Endometrial microvascular endothelial cells (primary cell): ENCODE data around the gene TMEM134. TPM values are rescaled to one million over a fixed set of nuclear protein-coding genes. Genes with fewer than 3 reads are reported as not detected.

Experiments used
- in situ Hi-C: cut with HindIII; loops from 2 replicates; pipeline ENCODE4 v1.10.0; 2017; ENCODE audit warnings: low sequenced_read_pairs, low pct_unique_long_range_greater_than_20kb; ENCODE audit errors: inconsistent ontology term
- total RNA-seq: library from RNA; depleted of rRNA; stranded (reverse); fragments of >200 nt; gene quantifications from one replicate; pipeline ENCODE4 v1.2.3, GENCODE V29; 2015; ENCODE audit errors: inconsistent ontology term

The TMEM134 gene
- total RNA-seq, 1 donor from 2014 or later: 39.0 TPM

DNA sequence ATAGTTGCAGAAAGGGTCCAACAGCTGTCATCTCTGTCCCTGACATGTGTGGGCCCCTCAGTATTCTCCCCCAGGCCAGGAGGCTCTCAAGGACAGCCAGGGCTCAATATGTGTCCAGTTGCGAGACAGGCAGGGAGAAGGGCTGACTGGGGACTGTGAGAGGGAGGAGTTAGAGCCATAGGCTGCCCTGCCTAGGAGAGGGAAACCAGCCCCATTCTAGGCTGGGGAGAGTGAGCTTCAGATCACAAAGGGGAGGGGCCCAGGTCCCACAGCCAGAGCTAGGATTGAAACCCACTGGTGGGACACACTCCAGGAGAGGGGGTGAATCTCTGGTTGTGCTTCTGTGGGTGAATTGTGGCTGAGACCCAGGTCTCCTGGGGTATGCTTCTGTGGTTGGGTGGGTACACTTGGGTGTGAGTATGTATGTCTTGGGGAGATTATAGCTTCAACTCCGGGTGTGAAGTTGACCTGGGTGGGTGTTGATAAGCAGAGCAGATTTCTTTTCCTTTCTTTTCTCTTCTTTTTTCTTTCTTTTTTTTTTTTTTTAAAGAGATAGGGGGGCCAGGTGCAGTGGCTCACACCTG lies 55.7 kb downstream of the TMEM134 start:
- in situ Hi-C loops: no loop called here

DNA sequence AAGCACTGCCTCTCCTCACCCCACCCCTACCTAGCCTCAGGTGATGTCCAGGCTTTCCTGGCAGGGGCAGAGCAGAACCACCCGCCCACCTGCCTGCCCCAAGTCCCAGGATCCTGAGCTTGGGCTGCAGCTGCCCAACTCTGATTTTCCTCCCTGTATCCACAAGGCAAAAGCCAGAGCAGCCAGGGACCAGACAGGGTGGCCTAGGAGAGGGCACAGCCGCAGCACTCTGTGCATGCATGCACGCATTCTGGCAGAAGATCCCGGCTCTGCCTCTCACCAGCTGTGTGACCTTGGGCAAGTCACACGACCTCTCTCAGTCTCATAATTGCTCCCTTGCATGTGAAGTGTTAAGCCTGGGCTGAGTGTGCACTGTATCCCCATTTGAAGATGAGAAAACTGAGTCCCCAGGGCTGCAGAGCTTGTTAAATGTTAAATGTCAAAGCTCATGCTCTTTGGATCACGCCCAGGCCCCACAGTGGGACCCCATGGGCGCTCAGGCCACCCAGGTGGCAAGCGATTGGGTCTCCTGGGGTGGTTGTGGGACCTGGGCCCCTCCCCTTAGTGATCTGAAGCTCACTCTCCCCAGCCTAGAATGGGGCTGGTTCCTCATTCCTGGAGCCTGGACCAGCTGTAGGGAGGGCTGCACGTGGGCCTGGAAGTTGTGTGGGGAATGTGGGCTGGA lies 56.4 kb downstream of the TMEM134 start:
- in situ Hi-C loops: no loop called here

DNA sequence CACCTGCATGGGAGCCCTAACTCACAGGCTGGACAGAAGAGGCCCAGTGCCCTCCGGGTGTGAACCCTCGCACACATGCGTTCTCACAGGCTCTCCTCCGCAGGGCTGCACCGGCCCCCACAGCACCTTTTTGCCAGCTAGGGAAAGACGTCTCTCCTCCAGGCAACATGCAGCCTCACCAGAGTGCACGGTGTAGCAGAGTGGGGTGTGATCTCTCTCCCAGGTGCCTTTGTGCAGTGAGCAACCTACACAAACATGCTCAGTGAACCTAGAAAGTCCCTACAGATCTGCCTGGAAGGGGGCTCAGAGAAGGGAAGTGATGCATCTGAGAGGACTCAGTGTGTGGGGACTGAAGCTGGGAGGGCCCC lies 57.3 kb downstream of the TMEM134 start:
- in situ Hi-C loops: no loop called here

Other genes with a start within 250 kb of the TMEM134 start
- gene GRK2, start 202.8 kb downstream of the TMEM134 start, total RNA-seq: 70.4 TPM
- gene ANKRD13D, start 179.9 kb downstream of the TMEM134 start, total RNA-seq: 19.7 TPM
- gene SSH3, start 165.7 kb downstream of the TMEM134 start, total RNA-seq: 10.1 TPM
- 100 TPM for gene POLD4, start 115.7 kb downstream of the TMEM134 start, total RNA-seq
- gene CLCF1, start 95.7 kb downstream of the TMEM134 start, total RNA-seq: 2.2 TPM
- gene RAD9A, start 77.3 kb downstream of the TMEM134 start, total RNA-seq: 9.5 TPM
- 302 TPM for gene PPP1CA, start 67.4 kb downstream of the TMEM134 start, total RNA-seq
- not detected for gene TBC1D10C, start 65.2 kb downstream of the TMEM134 start, total RNA-seq
- not detected for gene CARNS1, start 53.6 kb downstream of the TMEM134 start, total RNA-seq
- gene RPS6KB2, start 40.8 kb downstream of the TMEM134 start, total RNA-seq: 65.8 TPM
- not detected for gene PTPRCAP, start 31.6 kb downstream of the TMEM134 start, total RNA-seq
- 130 TPM for gene CORO1B, start 25.8 kb downstream of the TMEM134 start, total RNA-seq
- not detected for gene GPR152, start 16.5 kb downstream of the TMEM134 start, total RNA-seq
- 2.0 TPM for gene CABP4, start 13.9 kb downstream of the TMEM134 start, total RNA-seq
- gene AIP, start 13.8 kb upstream of the TMEM134 start, total RNA-seq: 31.4 TPM
- 12.5 TPM for gene PITPNM1, start 36.1 kb upstream of the TMEM134 start, total RNA-seq
- gene CDK2AP2, start 38.9 kb upstream of the TMEM134 start, total RNA-seq: 53.1 TPM
- gene CABP2, start 54.2 kb upstream of the TMEM134 start, total RNA-seq: not detected
- 1,295 TPM for gene GSTP1, start 114.6 kb upstream of the TMEM134 start, total RNA-seq
- gene NDUFV1, start 137.7 kb upstream of the TMEM134 start, total RNA-seq: 254 TPM
- gene NUDT8, start 160.7 kb upstream of the TMEM134 start, total RNA-seq: 12.9 TPM
- not detected for gene TBX10, start 170.5 kb upstream of the TMEM134 start, total RNA-seq
- gene ACY3, start 181.5 kb upstream of the TMEM134 start, total RNA-seq: not detected
- gene ALDH3B2, start 205.4 kb upstream of the TMEM134 start, total RNA-seq: not detected